H1 (cell line): ENCODE results near the gene TEDDM1.

Experiments used
- CHD2 ChIP-seq: IDR thresholded peaks from 2 replicates; pipeline ENCODE4 v1.6.1; 2012; ENCODE audit warnings: low read length, improper control_type of control experiment
- CTCF ChIP-seq, 3 experiments: IDR thresholded peaks; 1 replicate in 2 of 3; 2 replicates in 1 of 3; pipeline versions ENCODE4 v1.5.1 to v1.6.1; 2011; ENCODE audit warnings: low read length in 3 of 3, mild to moderate bottlenecking in 3 of 3, inconsistent platforms in 2 of 3, low read depth in 1 of 3, moderate library complexity in 1 of 3; ENCODE audit not compliant: insufficient read depth in 1 of 3; ENCODE audit errors: control extremely low read depth in 1 of 3
- HDAC2 ChIP-seq, 2 experiments: fragments of 300-600 bp in 1 of 2; sonication (generic) in 1 of 2; IDR thresholded peaks; 2 replicates each; pipeline ENCODE4 v1.6.1; 2011 to 2012; ENCODE audit warnings: low read depth in 2 of 2, low read length in 2 of 2, mild to moderate bottlenecking in 2 of 2, moderate library complexity in 2 of 2, borderline replicate concordance in 1 of 2, inconsistent platforms in 1 of 2
- HDAC6 ChIP-seq: IDR thresholded peaks from one replicate; pipeline ENCODE4 v1.7.1; 2012; ENCODE audit warnings: low read depth, mild to moderate bottlenecking, inconsistent platforms, low read length, moderate library complexity

- no peak for TF ChIP-seq CTCF (IDR thresholded peaks at IDR 0.05; ENCODE audit: control extremely low read depth in 1 of 3, insufficient read depth in 1 of 3, low read depth in 1 of 3, low read length in 3 of 3)
- no peak for TF ChIP-seq CHD2
- no peak for TF ChIP-seq HDAC6
- no peak for TF ChIP-seq HDAC2 (IDR thresholded peaks at IDR 0.05; ENCODE audit: borderline replicate concordance in 1 of 2, low read depth in 2 of 2, low read length in 2 of 2)
These were observed 33.9 kb downstream of the TEDDM1 start for GRCh38 chr1:182366596-182366995.
